CD4-positive, alpha-beta T cell treated with Interleukin-1 beta for 1 hour (primary cell): ENCODE data around the gene ZNF202.
"Not testable (repeated sequence)": the region's sequence is repeated elsewhere in the genome, so short reads cannot be mapped to it uniquely, and the experiment has no call there.

Experiments
- DNase-seq, 2 donors: peaks; one replicate each; pipeline ENCODE4 v3.0.0-alpha.2; 2020 to 2022

ZNF202 gene

GRCh38 chr11:123740787-123741158, 687 bp downstream of the ZNF202 start:
- no peak for DNase-seq

GRCh38 chr11:123738374-123738773, 3.1 kb downstream of the ZNF202 start:
- DNase-seq: no peak

GRCh38 chr11:123736769-123737168, 4.7 kb downstream of the ZNF202 start:
- DNase-seq: no peak

- DNase-seq: no peak
These were observed 11.9 kb downstream of the ZNF202 start for GRCh38 chr11:123729602-123730001.

- DNase-seq: no peak
These were observed 15.3 kb downstream of the ZNF202 start for GRCh38 chr11:123725995-123726655.

GRCh38 chr11:123719452-123719851, 22.0 kb downstream of the ZNF202 start:
- DNase-seq: no peak

GRCh38 chr11:123718469-123718868, 23.0 kb downstream of the ZNF202 start:
- no peak for DNase-seq

GRCh38 chr11:123718063-123718462, 23.4 kb downstream of the ZNF202 start:
- no peak for DNase-seq

- DNase-seq: not testable (repeated sequence)
These were observed 28.8 kb downstream of the ZNF202 start for GRCh38 chr11:123712627-123713026.

GRCh38 chr11:123707606-123708205, 33.8 kb downstream of the ZNF202 start:
- DNase-seq: peak; percentile 29 to 47

- no peak for DNase-seq
These were observed 34.3 kb downstream of the ZNF202 start for GRCh38 chr11:123707206-123707605.

GRCh38 chr11:123704341-123704740, 37.1 kb downstream of the ZNF202 start:
- no peak for DNase-seq

GRCh38 chr11:123702696-123703095, 38.8 kb downstream of the ZNF202 start:
- DNase-seq: no peak

GRCh38 chr11:123702139-123702538, 39.3 kb downstream of the ZNF202 start:
- no peak for DNase-seq

- DNase-seq: no peak
These were observed 40.7 kb downstream of the ZNF202 start for GRCh38 chr11:123700772-123701171.

- DNase-seq: no peak
These were observed 42.8 kb downstream of the ZNF202 start for GRCh38 chr11:123698546-123699127.

- DNase-seq: no peak
These were observed 45.3 kb downstream of the ZNF202 start for GRCh38 chr11:123696183-123696582.

GRCh38 chr11:123695231-123695630, 46.2 kb downstream of the ZNF202 start:
- DNase-seq: no peak

- DNase-seq: no peak
These were observed 46.9 kb downstream of the ZNF202 start for GRCh38 chr11:123694551-123694950.

GRCh38 chr11:123692961-123693360, 48.5 kb downstream of the ZNF202 start:
- no peak for DNase-seq

- no peak for DNase-seq
These were observed 51.0 kb downstream of the ZNF202 start for GRCh38 chr11:123690485-123690884.

GRCh38 chr11:123684601-123685000, 56.9 kb downstream of the ZNF202 start:
- no peak for DNase-seq

GRCh38 chr11:123683428-123684170, 57.9 kb downstream of the ZNF202 start:
- DNase-seq: no peak
